A673 (cell line): ENCODE results near the gene TMEM242. TPM values are rescaled to one million over a fixed set of nuclear protein-coding genes. Genes with fewer than 3 reads are reported as not detected.
A peak's percentile ranks its signal among the peaks of the same experiment; 100 is the strongest.

Experiments used
- BruUV-seq: library from RNA; stranded (reverse); fragments of 400-500 nt; replicated peaks from 2 replicates; lab custom pipeline; 2021; lab: Mats Ljungman, UMichigan
- CTCF ChIA-PET: fragments of 300-600 bp; sonication (Branson Sonifier 250); formaldehyde crosslinking; loops from one replicate; lab custom pipeline; 2022; ENCODE audit warnings: antibody characterized with exemption; lab: Charles Lee
- POLR2A ChIA-PET: fragments of 300-600 bp; sonication (Branson Sonifier 250); formaldehyde crosslinking; loops from one replicate; lab custom pipeline; 2022; ENCODE audit warnings: antibody characterized with exemption; ENCODE audit not compliant: low non-redundant PET; lab: Charles Lee
- DNase-seq: peaks from one replicate; pipeline ENCODE4 v3.0.0-alpha.2; 2015; ENCODE audit warnings: low spot score
- H3K27ac ChIP-seq: fragments of 200-600 bp; sonication (generic); 2 replicates; pipeline ENCODE4 v1.5.1; 2016; ENCODE audit warnings: mixed run types, low read depth, mild to moderate bottlenecking, mixed read lengths, antibody characterized with exemption, low read length; ENCODE audit not compliant: poor library complexity, severe bottlenecking
- H3K27me3 ChIP-seq: fragments of 200-600 bp; sonication (generic); replicated peaks from 2 replicates; pipeline ENCODE4 v1.6.1; 2017; ENCODE audit warnings: mixed run types, low read depth, mild to moderate bottlenecking, mixed read lengths, antibody characterized with exemption, low read length; ENCODE audit not compliant: insufficient read depth, poor library complexity
- H3K36me3 ChIP-seq: fragments of 200-600 bp; sonication (generic); 2 replicates; pipeline ENCODE4 v1.6.1; 2016; ENCODE audit warnings: mixed run types, mild to moderate bottlenecking, mixed read lengths, antibody characterized with exemption, low read length; ENCODE audit not compliant: insufficient read depth, poor library complexity, severe bottlenecking
- H3K4me1 ChIP-seq: fragments of 200-600 bp; sonication (generic); 2 replicates; pipeline ENCODE4 v1.6.1; 2017; ENCODE audit warnings: mixed run types, mild to moderate bottlenecking, mixed read lengths, antibody characterized with exemption, low read length; ENCODE audit not compliant: insufficient read depth, poor library complexity, severe bottlenecking
- H3K4me3 ChIP-seq: fragments of 200-600 bp; sonication (generic); 2 replicates; pipeline ENCODE4 v1.5.1; 2016; ENCODE audit warnings: low read depth, mixed run types, mild to moderate bottlenecking, mixed read lengths, low read length; ENCODE audit not compliant: poor library complexity, severe bottlenecking
- H3K9me3 ChIP-seq: fragments of 200-600 bp; sonication (generic); 2 replicates; pipeline ENCODE4 v1.6.1; 2016; ENCODE audit warnings: mixed run types, low read depth, mild to moderate bottlenecking, mixed read lengths, antibody characterized with exemption, low read length; ENCODE audit not compliant: poor library complexity, severe bottlenecking
- EZH2 ChIP-seq: fragments of 200-600 bp; sonication (generic); IDR thresholded peaks from 2 replicates; pipeline ENCODE4 v1.6.1; 2017; ENCODE audit warnings: borderline replicate concordance, low read depth, mild to moderate bottlenecking, mixed read lengths, antibody characterized with exemption, low read length; ENCODE audit not compliant: poor library complexity, severe bottlenecking
- intact Hi-C: fragments of 100-400 bp; cut with micrococcal nuclease; formaldehyde crosslinking; loops from one replicate; pipeline ENCODE4 v1.10.0; 2022; ENCODE audit not compliant: unreplicated experiment
- total RNA-seq: library from RNA; stranded (reverse); gene quantifications from 2 replicates; pipeline ENCODE4 v1.2.3, GENCODE V29; 2021
- TF ChIP-seq, protein P1 (sequence below): fragments of 300-800, 200-600 bp; sonication (generic); conservative IDR thresholded peaks from 2 replicates; pipeline ENCODE4 v1.5.1; 2017; ENCODE audit warnings: low read depth, mild to moderate bottlenecking, antibody characterized with exemption, low read length, moderate library complexity, mixed read lengths

TMEM242 gene
- total RNA-seq, 1 experiment from 2014 or later, result 13.2 TPM

DNA sequence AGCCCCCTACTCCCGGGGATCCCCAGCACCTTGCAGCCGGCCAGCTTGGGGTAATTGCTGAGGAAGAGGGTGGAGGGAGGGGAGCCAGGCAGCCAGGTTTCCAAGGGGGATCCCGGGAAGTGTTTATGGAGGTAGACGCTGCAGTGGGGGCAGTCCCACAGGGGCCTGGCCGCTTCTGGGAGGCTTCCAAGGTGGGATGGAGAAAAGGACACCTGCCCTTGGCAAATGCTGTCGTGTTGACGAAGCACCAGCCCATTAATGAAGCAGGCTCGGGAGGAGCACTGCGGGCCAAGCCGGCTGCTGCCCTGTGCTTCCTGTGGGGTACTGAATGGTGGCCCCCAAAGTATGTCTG, 82.4 kb downstream of the TMEM242 start:
- ChIA-PET CTCF (no interaction called here), POLR2A (no interaction called here)
- Histone ChIP-seq H3K4me3 (no peak overlapping the region), H3K36me3 (no peaks in the 10 kb centered on the region), H3K27me3 (peaks cover 14% of the 10 kb centered on the region), H3K9me3 (no peaks in the 10 kb centered on the region), H3K27ac (no peak overlapping the region), H3K4me1 (peaks cover 22% of the 10 kb centered on the region)
- TF ChIP-seq EZH2, result no peak
- TF ChIP-seq, protein P1, sequence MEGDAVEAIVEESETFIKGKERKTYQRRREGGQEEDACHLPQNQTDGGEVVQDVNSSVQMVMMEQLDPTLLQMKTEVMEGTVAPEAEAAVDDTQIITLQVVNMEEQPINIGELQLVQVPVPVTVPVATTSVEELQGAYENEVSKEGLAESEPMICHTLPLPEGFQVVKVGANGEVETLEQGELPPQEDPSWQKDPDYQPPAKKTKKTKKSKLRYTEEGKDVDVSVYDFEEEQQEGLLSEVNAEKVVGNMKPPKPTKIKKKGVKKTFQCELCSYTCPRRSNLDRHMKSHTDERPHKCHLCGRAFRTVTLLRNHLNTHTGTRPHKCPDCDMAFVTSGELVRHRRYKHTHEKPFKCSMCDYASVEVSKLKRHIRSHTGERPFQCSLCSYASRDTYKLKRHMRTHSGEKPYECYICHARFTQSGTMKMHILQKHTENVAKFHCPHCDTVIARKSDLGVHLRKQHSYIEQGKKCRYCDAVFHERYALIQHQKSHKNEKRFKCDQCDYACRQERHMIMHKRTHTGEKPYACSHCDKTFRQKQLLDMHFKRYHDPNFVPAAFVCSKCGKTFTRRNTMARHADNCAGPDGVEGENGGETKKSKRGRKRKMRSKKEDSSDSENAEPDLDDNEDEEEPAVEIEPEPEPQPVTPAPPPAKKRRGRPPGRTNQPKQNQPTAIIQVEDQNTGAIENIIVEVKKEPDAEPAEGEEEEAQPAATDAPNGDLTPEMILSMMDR, result no peak
- intact Hi-C loops, result no loop called here
- DNase-seq, result no peak
- BruUV-seq, result no TSS peak

GRCh38 chr6:157240059-157240959, 83.0 kb downstream of the TMEM242 start:
- Histone ChIP-seq H3K4me3 (peak overlapping the region; percentile 25), H3K27ac (no peak overlapping the region), H3K9me3 (no peaks in the 10 kb centered on the region), H3K36me3 (no peaks in the 10 kb centered on the region), H3K27me3 (peaks cover 20% of the 10 kb centered on the region), H3K4me1 (peaks cover 22% of the 10 kb centered on the region)
- POLR2A ChIA-PET, result no interaction called here
- intact Hi-C loops, result no loop called here
- TF ChIP-seq EZH2, result no peak
- TF ChIP-seq, protein P1, result no peak
- DNase-seq, result peak; percentile 65
- CTCF ChIA-PET, result no interaction called here
- BruUV-seq, result no TSS peak

DNA sequence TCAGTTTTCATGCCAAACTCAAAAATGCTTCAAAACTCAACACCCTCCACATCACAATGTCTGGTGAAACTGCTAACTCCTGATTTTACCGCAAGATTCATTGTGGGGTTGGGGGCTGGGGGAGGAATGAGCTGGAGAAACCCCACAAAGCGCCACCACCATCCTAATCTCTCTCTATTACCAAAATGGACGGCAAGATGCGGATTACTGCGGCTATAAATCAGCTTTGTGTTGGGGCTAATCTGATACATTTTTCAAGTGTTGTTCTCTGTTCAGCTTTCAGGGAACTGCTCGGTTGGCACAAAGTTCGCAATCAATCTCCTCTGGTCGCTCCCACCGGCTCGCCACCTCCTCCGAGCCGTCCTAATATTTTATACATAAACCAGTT, 83.7 kb downstream of the TMEM242 start:
- ChIA-PET CTCF (no interaction called here), POLR2A (no interaction called here)
- BruUV-seq, result no TSS peak

More for the DNA sequence above, 83.7 kb downstream of the TMEM242 start:
- no peaks in the 10 kb centered on the region for H3K9me3 ChIP-seq
- H3K4me1 ChIP-seq, result peaks cover 18% of the 10 kb centered on the region
- intact Hi-C loops, result loop anchor here (5.0 kb wide), 1 partner anchor 33 kb away; no protein-coding TSS in a partner anchor
- no peak overlapping the region for H3K4me3 ChIP-seq
- peaks cover 21% of the 10 kb centered on the region for H3K27me3 ChIP-seq
- TF ChIP-seq, protein P1, result no peak
- TF ChIP-seq EZH2, result no peak
- H3K27ac ChIP-seq, result no peak overlapping the region
- H3K36me3 ChIP-seq, result no peaks in the 10 kb centered on the region
- DNase-seq, result no peak

Other genes starting within 250 kb of the TMEM242 start
- gene ZDHHC14, start 57.7 kb upstream of the TMEM242 start, total RNA-seq, result 3.1 and 3.2 TPM in 2 replicates